RWPE1 (cell line): ENCODE results near the gene HIKESHI.
A peak's percentile ranks its signal among the peaks of the same experiment; 100 is the strongest.
"Not testable (repeated sequence)": the region's sequence is repeated elsewhere in the genome, so short reads cannot be mapped to it uniquely, and the experiment has no call there.

Experiments
- CTCF ChIA-PET: fragments of 350-600 bp; sonication (Branson Sonifier 250); formaldehyde crosslinking; extraction: SDS; loops from one replicate; lab custom pipeline; 2021; lab: Yijun Ruan, JAX
- POLR2A ChIA-PET: fragments of 400-600 bp; formaldehyde crosslinking; extraction: SDS; loops from one replicate; lab custom pipeline; 2020; ENCODE audit warnings: antibody characterized with exemption; ENCODE audit not compliant: low non-redundant PET; lab: Yijun Ruan, JAX
- DNase-seq: peaks from one replicate; pipeline ENCODE4 v3.0.0; 2012; ENCODE audit warnings: low spot score
- H3K27ac ChIP-seq: fragments of 450-650 bp; 2 replicates; pipeline ENCODE4 v1.5.1; 2017
- TF ChIP-seq, protein P1 (sequence below): fragments of 450-650 bp; conservative IDR thresholded peaks from 2 replicates; pipeline ENCODE4 v1.5.1; 2017; ENCODE audit warnings: low read depth, mild to moderate bottlenecking

The HIKESHI gene

DNA sequence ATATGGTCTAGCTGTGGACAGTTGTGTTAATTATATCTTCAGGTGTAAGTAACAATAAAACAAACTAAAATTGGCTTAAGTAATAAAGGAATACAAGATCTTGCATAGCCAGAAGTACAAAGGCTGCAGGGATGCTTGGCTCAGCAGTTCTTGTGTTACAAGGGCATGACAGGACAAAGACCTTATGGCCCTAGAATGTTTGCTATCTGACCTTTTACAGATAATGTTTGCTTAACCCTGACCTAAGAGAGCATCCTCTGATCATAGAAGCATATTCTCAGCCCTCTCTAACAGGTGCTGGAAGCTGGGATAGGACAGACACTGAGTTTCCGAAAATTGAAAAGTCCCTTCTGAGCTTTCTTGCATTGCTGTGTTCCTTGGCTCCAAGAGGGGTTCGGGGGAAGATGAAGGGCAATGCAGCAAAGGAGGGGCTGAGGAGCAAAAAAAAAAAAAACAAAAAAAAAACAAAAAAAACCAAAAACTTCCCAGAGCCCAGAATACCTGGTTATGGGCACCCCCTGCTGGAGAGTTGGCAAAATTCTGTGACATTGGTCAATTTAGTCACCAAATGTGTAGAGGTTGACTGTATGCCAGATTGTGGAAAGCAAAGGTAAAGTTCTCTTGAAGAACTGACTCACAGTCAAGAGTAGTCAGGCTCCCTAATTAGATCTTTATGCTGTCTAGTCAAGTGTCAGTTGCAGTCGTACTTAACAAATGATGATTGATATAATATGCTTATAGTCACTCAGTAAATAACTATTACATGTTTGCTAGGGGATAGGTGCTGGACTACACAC, 10.4 kb upstream of the HIKESHI start:
- peak; percentile 45 for DNase-seq
- POLR2A ChIA-PET, result no interaction called here
- CTCF ChIA-PET, result interaction anchor here (0.6 to 0.7 kb wide), 2 partner anchors 10 to 21 kb away, joined by 3 to 4 read pairs; no protein-coding TSS in a partner anchor
- TF ChIP-seq, protein P1, sequence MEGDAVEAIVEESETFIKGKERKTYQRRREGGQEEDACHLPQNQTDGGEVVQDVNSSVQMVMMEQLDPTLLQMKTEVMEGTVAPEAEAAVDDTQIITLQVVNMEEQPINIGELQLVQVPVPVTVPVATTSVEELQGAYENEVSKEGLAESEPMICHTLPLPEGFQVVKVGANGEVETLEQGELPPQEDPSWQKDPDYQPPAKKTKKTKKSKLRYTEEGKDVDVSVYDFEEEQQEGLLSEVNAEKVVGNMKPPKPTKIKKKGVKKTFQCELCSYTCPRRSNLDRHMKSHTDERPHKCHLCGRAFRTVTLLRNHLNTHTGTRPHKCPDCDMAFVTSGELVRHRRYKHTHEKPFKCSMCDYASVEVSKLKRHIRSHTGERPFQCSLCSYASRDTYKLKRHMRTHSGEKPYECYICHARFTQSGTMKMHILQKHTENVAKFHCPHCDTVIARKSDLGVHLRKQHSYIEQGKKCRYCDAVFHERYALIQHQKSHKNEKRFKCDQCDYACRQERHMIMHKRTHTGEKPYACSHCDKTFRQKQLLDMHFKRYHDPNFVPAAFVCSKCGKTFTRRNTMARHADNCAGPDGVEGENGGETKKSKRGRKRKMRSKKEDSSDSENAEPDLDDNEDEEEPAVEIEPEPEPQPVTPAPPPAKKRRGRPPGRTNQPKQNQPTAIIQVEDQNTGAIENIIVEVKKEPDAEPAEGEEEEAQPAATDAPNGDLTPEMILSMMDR, result peak; percentile 56
- H3K27ac ChIP-seq, result no peak overlapping the region

GRCh38 chr11:86292912-86293616, 9.0 kb upstream of the HIKESHI start:
- TF ChIP-seq, protein P1, result no peak
- POLR2A ChIA-PET, result no interaction called here
- no peak overlapping the region for H3K27ac ChIP-seq
- DNase-seq, result no peak
- CTCF ChIA-PET, result interaction anchor here (0.6 to 1.0 kb wide), 3 partner anchors 68 to 438 kb away, joined by 3 to 7 read pairs (median 3); partner anchors contain the start of gene CCDC83

- no peak for DNase-seq
- ChIA-PET CTCF (interaction anchor here (0.6 to 1.0 kb wide), 2 partner anchors 49 to 439 kb away, joined by 3 read pairs; partner anchors contain the start of gene CCDC83), POLR2A (no interaction called here)
- TF ChIP-seq, protein P1, result no peak
- H3K27ac ChIP-seq, result no peak overlapping the region
These were observed 8.0 kb upstream of the HIKESHI start for GRCh38 chr11:86294026-86294425.

DNA sequence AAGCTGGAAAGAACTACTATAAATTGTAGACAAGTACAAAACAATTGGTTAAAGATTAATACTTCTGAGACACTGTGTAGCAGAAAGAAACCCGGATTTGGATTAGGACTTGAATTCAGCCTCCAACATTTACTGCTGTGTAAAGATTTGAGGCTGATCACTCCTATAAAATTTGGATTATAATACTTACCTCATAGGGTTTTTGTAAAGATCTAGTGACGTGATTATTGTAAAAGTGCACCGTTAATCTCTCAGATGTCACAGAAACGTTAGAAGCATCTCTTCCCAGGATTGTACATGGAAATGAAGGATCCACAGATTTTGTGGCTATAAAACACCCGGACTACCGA, 323 bp upstream of the HIKESHI start:
- TF ChIP-seq, protein P1, result no peak
- peak overlapping the region; percentile 78 for H3K27ac ChIP-seq
- DNase-seq, result no peak
- ChIA-PET CTCF (interaction anchor here (1.0 kb wide), 1 partner anchor 10 kb away, joined by 3 read pairs; no protein-coding TSS in a partner anchor), POLR2A (no interaction called here)

DNA sequence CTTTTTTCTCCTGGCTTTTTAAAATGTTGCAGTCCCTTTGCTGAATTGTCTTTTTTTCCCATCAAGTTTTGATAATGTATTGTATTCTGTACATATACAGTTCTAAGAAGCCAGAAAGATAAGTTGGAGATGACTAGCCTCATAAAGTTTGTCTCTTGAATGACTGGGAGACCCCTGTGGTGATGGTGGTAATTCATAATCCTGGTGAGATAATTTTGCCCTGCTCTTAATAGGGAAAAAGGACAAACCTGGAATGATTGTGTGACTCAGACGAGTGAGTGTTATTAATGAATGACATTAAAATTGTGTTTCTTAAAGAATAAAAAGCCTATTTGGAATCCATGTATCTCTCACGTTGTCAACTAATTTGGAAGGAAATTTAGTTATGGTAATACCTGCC, 1.2 kb downstream of the HIKESHI start:
- TF ChIP-seq, protein P1, result no peak
- H3K27ac ChIP-seq, result no peak overlapping the region
- ChIA-PET POLR2A (no interaction called here), CTCF (interaction anchor here (0.6 kb wide), 1 partner anchor 32 kb away, joined by 3 read pairs; no protein-coding TSS in a partner anchor)
- DNase-seq, result no peak

GRCh38 chr11:86308710-86309109, 6.7 kb downstream of the HIKESHI start:
- H3K27ac ChIP-seq, DNase-seq, POLR2A ChIA-PET, CTCF ChIA-PET: not testable (repeated sequence)

DNA sequence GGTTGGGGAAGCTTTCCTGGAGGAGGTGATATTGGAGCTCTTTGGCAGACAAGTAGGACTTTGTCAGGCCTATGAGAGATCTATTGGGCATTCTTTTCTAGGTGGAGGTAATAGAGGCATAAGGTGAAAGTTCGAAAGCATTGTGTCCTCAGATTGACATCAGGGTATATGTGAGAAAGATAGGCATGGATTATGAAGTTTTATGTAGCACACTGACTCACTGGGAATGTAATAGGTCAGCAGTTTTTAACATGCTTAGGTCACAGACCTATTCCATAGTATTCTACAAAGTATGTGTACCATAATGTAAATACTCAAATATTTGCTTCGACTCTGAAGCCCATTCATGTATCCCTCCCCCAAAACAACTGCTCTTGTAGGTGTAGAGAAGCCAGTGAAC, 11.8 kb downstream of the HIKESHI start:
- ChIA-PET POLR2A (no interaction called here), CTCF (interaction anchor here (0.7 kb wide), 1 partner anchor 74 kb away, joined by 3 read pairs; no protein-coding TSS in a partner anchor)
- no peak for DNase-seq
- no peak overlapping the region for H3K27ac ChIP-seq
- TF ChIP-seq, protein P1, result no peak
